ENCODE data around the gene SSRP1.

Gene SSRP1

GRCh38 chr11:57358543-57358961, 22.9 kb upstream of the SSRP1 start:
- no peaks in the 10 kb centered on the region; the same call in 1 of the 2 replicates for H3K9me3 ChIP-seq (ENCODE audit: insufficient read depth, low read length)
- H3K4me3 ChIP-seq (ENCODE audit: insufficient read length, low read depth) = no peak overlapping the region
- H3K27me3 ChIP-seq (ENCODE audit: insufficient read depth, insufficient read length) = peaks cover 3% of the 10 kb centered on the region
- no peak for DNase-seq (ENCODE audit: low read depth, low spot score)
- H3K4me1 ChIP-seq (ENCODE audit: insufficient read depth, insufficient read length) = peaks cover 10% of the 10 kb centered on the region
- no peak overlapping the region for H3K9ac ChIP-seq (ENCODE audit: insufficient read length, low read depth)
- TF ChIP-seq SUZ12 (IDR thresholded peaks at IDR 0.05; ENCODE audit: extremely low read depth, insufficient read depth, insufficient read length) = no peak
- H3K36me3 ChIP-seq (ENCODE audit: insufficient read depth, insufficient read length, low read length) = no peaks in the 10 kb centered on the region

GRCh38 chr11:57357856-57358255, 22.2 kb upstream of the SSRP1 start:
- no peak for TF ChIP-seq YY1 (IDR thresholded peaks at IDR 0.05; ENCODE audit: insufficient read depth, insufficient read length)
- TF ChIP-seq ZNF274 (IDR thresholded peaks at IDR 0.05; ENCODE audit: low read depth, low read length) = no peak
- TF ChIP-seq SUZ12 (IDR thresholded peaks at IDR 0.05; ENCODE audit: extremely low read depth, insufficient read depth, insufficient read length) = no peak
- H3K4me1 ChIP-seq (ENCODE audit: insufficient read depth, insufficient read length) = peaks cover 11% of the 10 kb centered on the region
- no peak for DNase-seq (ENCODE audit: low read depth, low spot score)
- peaks cover 3% of the 10 kb centered on the region for H3K27me3 ChIP-seq (ENCODE audit: insufficient read depth, insufficient read length)
- no peaks in the 10 kb centered on the region for H3K9me3 ChIP-seq (ENCODE audit: insufficient read depth, low read length)
- H3K36me3 ChIP-seq (ENCODE audit: insufficient read depth, insufficient read length, low read length) = no peaks in the 10 kb centered on the region
- H3K4me3 ChIP-seq (ENCODE audit: insufficient read length, low read depth) = no peak overlapping the region
- no peak overlapping the region for H3K9ac ChIP-seq (ENCODE audit: insufficient read length, low read depth)

DNA sequence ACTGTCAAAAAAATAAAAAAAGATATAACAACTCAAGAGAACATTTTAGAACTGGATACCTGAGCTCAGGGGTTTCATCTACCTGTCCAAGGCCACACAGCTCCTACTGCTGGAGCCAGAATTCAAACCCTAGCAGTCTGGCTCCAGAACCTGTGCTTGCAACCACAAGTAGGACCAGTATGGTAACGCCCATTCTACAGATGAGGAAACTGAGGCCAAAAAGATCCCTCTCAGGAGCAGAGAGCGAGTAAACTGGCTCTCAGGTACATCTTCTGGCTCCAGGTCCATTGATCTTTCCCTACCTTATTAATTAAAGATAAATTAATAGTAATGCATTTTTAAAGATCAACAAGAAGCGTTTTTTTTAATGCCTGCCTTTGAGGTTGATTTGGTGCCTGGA, 21.6 kb upstream of the SSRP1 start:
- Histone ChIP-seq H3K36me3 (ENCODE audit: insufficient read depth, insufficient read length, low read length) (no peaks in the 10 kb centered on the region), H3K4me3 (ENCODE audit: insufficient read length, low read depth) (no peak overlapping the region), H3K27me3 (ENCODE audit: insufficient read depth, insufficient read length) (peaks cover under 1% of the 10 kb centered on the region), H3K4me1 (ENCODE audit: insufficient read depth, insufficient read length) (peaks cover 12% of the 10 kb centered on the region), H3K9ac (ENCODE audit: insufficient read length, low read depth) (no peak overlapping the region), H3K9me3 (ENCODE audit: insufficient read depth, low read length) (no peaks in the 10 kb centered on the region)
- no peak for TF ChIP-seq ZNF274 (IDR thresholded peaks at IDR 0.05; ENCODE audit: low read depth, low read length)
- no peak for TF ChIP-seq SUZ12 (IDR thresholded peaks at IDR 0.05; ENCODE audit: extremely low read depth, insufficient read depth, insufficient read length)
- no peak for TF ChIP-seq YY1 (IDR thresholded peaks at IDR 0.05; ENCODE audit: insufficient read depth, insufficient read length)
- DNase-seq (ENCODE audit: low read depth, low spot score) = no peak

- no peaks in the 10 kb centered on the region for H3K36me3 ChIP-seq (ENCODE audit: insufficient read depth, insufficient read length, low read length)
- peaks cover 12% of the 10 kb centered on the region for H3K4me1 ChIP-seq (ENCODE audit: insufficient read depth, insufficient read length)
- peaks cover 7% of the 10 kb centered on the region for H3K9me3 ChIP-seq (ENCODE audit: insufficient read depth, low read length)
- no peak overlapping the region for H3K9ac ChIP-seq (ENCODE audit: insufficient read length, low read depth)
- TF ChIP-seq SUZ12 (IDR thresholded peaks at IDR 0.05; ENCODE audit: extremely low read depth, insufficient read depth, insufficient read length) = no peak
- no peak for TF ChIP-seq ZNF274 (IDR thresholded peaks at IDR 0.05; ENCODE audit: low read depth, low read length)
- TF ChIP-seq YY1 (IDR thresholded peaks at IDR 0.05; ENCODE audit: insufficient read depth, insufficient read length) = no peak
- DNase-seq (ENCODE audit: low read depth, low spot score) = no peak
- no peaks in the 10 kb centered on the region for H3K27me3 ChIP-seq (ENCODE audit: insufficient read depth, insufficient read length)
- no peak overlapping the region for H3K4me3 ChIP-seq (ENCODE audit: insufficient read length, low read depth)
Observed at GRCh38 chr11:57356268-57356667, 20.6 kb upstream of the SSRP1 start.

DNA sequence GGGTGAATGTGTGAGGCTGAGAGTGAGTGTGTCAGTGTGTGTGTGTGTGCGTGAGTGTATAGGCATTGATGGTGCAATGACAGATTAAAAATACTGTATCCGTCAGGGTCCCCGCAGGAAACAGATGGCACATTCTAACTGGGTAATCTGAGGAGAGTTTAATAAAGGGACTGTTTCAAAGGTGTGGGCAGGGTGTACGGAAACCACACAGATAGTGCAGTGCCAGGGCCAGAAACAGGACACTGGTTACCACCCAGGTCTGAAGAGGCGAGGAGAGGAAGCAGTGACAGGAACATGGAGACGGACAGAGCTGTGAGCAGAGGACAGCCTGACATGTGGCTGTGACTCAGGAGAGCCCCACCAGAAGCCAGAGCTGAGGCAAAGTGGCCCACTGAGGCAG, 19.0 kb upstream of the SSRP1 start:
- H3K9ac ChIP-seq (ENCODE audit: insufficient read length, low read depth) = no peak overlapping the region
- no peaks in the 10 kb centered on the region for H3K36me3 ChIP-seq (ENCODE audit: insufficient read depth, insufficient read length, low read length)
- H3K27me3 ChIP-seq (ENCODE audit: insufficient read depth, insufficient read length) = no peaks in the 10 kb centered on the region
- H3K4me1 ChIP-seq (ENCODE audit: insufficient read depth, insufficient read length) = peaks cover 12% of the 10 kb centered on the region
- TF ChIP-seq ZNF274 (IDR thresholded peaks at IDR 0.05; ENCODE audit: low read depth, low read length) (no peak), YY1 (IDR thresholded peaks at IDR 0.05; ENCODE audit: insufficient read depth, insufficient read length) (no peak), SUZ12 (IDR thresholded peaks at IDR 0.05; ENCODE audit: extremely low read depth, insufficient read depth, insufficient read length) (no peak)
- H3K4me3 ChIP-seq (ENCODE audit: insufficient read length, low read depth) = no peak overlapping the region
- peaks cover 13% of the 10 kb centered on the region for H3K9me3 ChIP-seq (ENCODE audit: insufficient read depth, low read length)
- DNase-seq (ENCODE audit: low read depth, low spot score) = no peak

DNA sequence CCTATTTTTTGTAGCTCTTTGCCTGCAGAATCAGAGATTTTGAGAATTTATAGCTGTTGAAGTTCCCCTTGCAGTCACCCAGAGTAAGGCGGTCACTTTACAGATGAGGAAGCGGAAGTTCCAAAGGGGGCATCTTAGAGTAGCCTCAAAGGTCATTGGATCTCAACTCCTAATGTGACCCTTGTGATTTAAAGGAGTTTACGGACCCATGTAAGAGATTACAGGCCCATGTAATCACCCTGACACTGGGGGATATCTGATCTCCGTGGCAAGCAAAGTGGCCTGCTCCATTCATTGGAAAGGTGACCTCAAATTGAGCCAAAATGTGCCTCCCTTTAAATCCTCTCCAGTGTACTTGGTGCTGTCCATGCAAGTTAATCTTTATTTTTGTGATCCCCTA, 18.2 kb upstream of the SSRP1 start:
- Histone ChIP-seq H3K9me3 (ENCODE audit: insufficient read depth, low read length) (peaks cover 13% of the 10 kb centered on the region), H3K27me3 (ENCODE audit: insufficient read depth, insufficient read length) (no peaks in the 10 kb centered on the region), H3K4me1 (ENCODE audit: insufficient read depth, insufficient read length) (peaks cover 12% of the 10 kb centered on the region), H3K36me3 (ENCODE audit: insufficient read depth, insufficient read length, low read length) (no peaks in the 10 kb centered on the region), H3K4me3 (ENCODE audit: insufficient read length, low read depth) (no peak overlapping the region), H3K9ac (ENCODE audit: insufficient read length, low read depth) (no peak overlapping the region)
- DNase-seq (ENCODE audit: low read depth, low spot score) = no peak
- TF ChIP-seq SUZ12 (IDR thresholded peaks at IDR 0.05; ENCODE audit: extremely low read depth, insufficient read depth, insufficient read length) (no peak), YY1 (IDR thresholded peaks at IDR 0.05; ENCODE audit: insufficient read depth, insufficient read length) (no peak), ZNF274 (IDR thresholded peaks at IDR 0.05; ENCODE audit: low read depth, low read length) (no peak)

- H3K9me3 ChIP-seq (ENCODE audit: insufficient read depth, low read length) = peaks cover 13% of the 10 kb centered on the region
- H3K9ac ChIP-seq (ENCODE audit: insufficient read length, low read depth) = no peak overlapping the region
- no peak overlapping the region for H3K4me3 ChIP-seq (ENCODE audit: insufficient read length, low read depth)
- no peak for DNase-seq (ENCODE audit: low read depth, low spot score)
- H3K36me3 ChIP-seq (ENCODE audit: insufficient read depth, insufficient read length, low read length) = no peaks in the 10 kb centered on the region
- TF ChIP-seq YY1 (IDR thresholded peaks at IDR 0.05; ENCODE audit: insufficient read depth, insufficient read length) = no peak
- TF ChIP-seq ZNF274 (IDR thresholded peaks at IDR 0.05; ENCODE audit: low read depth, low read length) = no peak
- no peak for TF ChIP-seq SUZ12 (IDR thresholded peaks at IDR 0.05; ENCODE audit: extremely low read depth, insufficient read depth, insufficient read length)
- H3K27me3 ChIP-seq (ENCODE audit: insufficient read depth, insufficient read length) = no peaks in the 10 kb centered on the region
- peaks cover 9% of the 10 kb centered on the region for H3K4me1 ChIP-seq (ENCODE audit: insufficient read depth, insufficient read length)
Observed at GRCh38 chr11:57353446-57353845, 17.8 kb upstream of the SSRP1 start.

DNA sequence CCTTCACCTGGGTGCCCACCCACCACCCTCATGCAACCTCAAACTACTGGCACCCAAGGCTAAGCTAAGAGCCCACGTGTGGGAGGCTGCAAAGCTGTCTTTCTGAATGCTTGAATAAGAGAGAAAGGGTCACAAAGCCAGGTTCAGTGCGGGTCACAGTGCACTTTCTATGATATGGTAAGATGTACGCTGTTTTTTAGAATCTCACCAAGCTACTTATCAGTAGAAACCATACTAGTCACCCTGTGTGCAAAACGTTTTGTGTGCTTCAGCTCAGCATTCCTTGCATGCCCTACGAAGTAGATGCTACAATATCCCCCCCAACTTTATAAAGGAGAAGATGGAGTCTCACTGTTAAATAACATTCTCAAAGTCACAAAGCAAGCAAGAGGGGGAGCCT, 17.3 kb upstream of the SSRP1 start:
- H3K4me1 ChIP-seq (ENCODE audit: insufficient read depth, insufficient read length) = peaks cover 11% of the 10 kb centered on the region
- no peak for TF ChIP-seq ZNF274 (IDR thresholded peaks at IDR 0.05; ENCODE audit: low read depth, low read length)
- TF ChIP-seq YY1 (IDR thresholded peaks at IDR 0.05; ENCODE audit: insufficient read depth, insufficient read length) = no peak
- no peak for TF ChIP-seq SUZ12 (IDR thresholded peaks at IDR 0.05; ENCODE audit: extremely low read depth, insufficient read depth, insufficient read length)
- no peaks in the 10 kb centered on the region for H3K36me3 ChIP-seq (ENCODE audit: insufficient read depth, insufficient read length, low read length)
- no peak overlapping the region for H3K9ac ChIP-seq (ENCODE audit: insufficient read length, low read depth)
- H3K4me3 ChIP-seq (ENCODE audit: insufficient read length, low read depth) = no peak overlapping the region
- H3K27me3 ChIP-seq (ENCODE audit: insufficient read depth, insufficient read length) = peaks cover 2% of the 10 kb centered on the region
- DNase-seq (ENCODE audit: low read depth, low spot score) = no peak
- H3K9me3 ChIP-seq (ENCODE audit: insufficient read depth, low read length) = peaks cover 13% of the 10 kb centered on the region
